ENCODE data around the gene LEMD3.
A peak's percentile ranks its signal among the peaks of the same experiment; 100 is the strongest.

LEMD3 gene

GRCh38 chr12:65169320-65170208 is at the start of gene LEMD3:
Gene LEMD3, plus strand, starts transcription at chr12:65169583. Its CDS starts 14 bp downstream, at chr12:65169597.
- peak; percentile 94 for DNase-seq

GRCh38 chr12:65121049-65121955 is 48.1 kb upstream of the LEMD3 start, which contains the start of gene WIF1:
Gene WIF1, minus strand, starts transcription at chr12:65121305. Its CDS starts 114 bp downstream, at chr12:65121191.
- peak; percentile 66 for DNase-seq

DNA sequence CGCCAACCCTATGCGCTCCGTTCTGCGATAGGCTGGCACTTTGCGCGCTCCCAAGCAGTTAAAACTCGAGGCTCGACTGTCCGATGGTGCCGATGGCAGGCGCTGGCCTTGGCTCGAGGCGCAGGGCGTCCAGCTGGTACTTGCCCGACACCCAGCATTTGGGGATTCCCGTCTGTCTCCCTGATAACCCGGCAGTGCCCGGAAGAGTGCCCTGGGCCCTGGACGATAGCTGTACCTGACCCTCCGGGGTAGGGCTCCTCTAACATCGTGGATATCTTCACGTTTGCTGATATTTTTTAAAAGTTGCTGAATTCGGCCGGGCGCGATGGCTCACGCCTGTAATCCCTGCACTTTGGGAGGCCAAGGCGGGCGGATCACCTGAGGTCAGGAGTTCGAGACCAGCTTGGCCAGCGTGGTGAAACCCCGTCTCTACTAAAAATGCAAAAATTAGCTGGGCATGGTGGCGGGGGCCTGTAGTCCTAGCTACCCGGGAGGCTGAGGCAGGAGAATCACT is 47.4 kb upstream of the LEMD3 start:
- no peak for DNase-seq

DNA sequence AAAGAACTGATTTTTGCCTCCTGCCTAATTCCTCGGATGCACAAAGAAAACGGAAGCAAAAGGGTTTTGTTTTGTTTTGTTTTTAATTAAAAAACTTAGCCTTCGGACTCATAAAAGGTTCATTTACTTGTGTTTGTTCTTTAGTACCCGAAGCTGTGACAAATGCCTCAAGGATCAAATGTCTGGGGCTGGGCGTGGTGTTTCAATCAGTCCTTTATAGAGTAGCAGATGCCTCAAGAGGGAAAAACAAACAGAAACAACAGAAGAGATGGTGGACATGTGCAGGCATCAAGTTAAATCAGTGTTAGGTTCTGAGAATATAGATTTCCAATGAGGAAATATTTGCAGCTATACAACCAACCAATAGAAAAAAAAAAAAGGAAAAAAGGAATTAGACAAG is 46.7 kb upstream of the LEMD3 start:
- DNase-seq, result no peak

- no peak for DNase-seq
Observed at GRCh38 chr12:65123435-65124063, 45.8 kb upstream of the LEMD3 start.

GRCh38 chr12:65125247-65125646 is 44.1 kb upstream of the LEMD3 start:
- no peak for DNase-seq

- DNase-seq, result no peak
Observed at GRCh38 chr12:65125975-65126374, 43.4 kb upstream of the LEMD3 start.

GRCh38 chr12:65126482-65126881 is 42.9 kb upstream of the LEMD3 start:
- no peak for DNase-seq

- no peak for DNase-seq
Observed at GRCh38 chr12:65133879-65134278, 35.5 kb upstream of the LEMD3 start.

DNA sequence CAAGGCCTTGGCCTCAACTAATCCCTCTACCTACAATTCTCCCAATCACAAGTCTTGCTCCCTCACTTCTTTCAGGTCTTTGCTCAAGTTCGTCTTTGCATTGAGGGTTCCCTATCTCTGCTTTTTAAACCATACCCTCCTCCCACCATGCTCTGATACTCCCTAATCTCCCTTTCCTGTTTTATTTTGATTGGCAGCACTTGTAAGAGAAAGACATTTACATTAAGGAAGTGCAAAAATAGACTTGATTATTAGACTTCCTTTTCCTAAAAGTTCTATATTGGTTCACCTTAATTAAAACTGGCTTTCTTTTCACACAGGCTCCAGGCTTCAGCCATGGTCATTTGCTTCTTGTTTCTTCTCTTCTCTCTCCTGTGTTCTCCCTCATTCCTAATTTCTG is 30.0 kb upstream of the LEMD3 start:
- no peak for DNase-seq

- DNase-seq, result no peak
Observed at GRCh38 chr12:65140738-65141137, 28.6 kb upstream of the LEMD3 start.

DNA sequence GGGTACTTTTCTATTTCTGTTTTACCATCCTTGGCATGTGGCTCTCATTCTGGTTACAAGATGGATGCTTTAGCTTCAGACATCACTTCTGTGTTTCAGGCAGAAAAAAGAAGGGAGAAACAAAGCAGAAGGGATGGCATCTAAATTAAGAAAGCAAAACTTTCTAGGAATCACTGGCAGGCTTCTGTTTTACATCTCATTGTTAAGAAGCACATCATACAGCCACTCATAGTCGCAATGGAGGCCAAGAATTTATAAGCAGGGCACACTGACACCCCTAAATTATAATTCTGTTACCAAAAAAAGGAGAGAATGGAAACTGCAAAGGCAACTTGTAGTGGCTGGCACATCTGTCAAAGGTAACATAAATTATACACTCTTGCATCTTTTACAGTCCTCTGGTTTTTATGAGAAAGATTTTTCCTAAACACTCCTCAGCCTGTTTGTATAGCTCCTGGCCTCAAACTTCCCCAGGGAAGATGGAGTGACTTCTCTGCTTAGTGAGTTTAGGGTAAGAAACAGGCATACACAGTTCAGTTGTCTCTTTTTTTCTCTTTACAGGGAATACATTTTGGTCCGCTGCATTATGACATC is 22.0 kb upstream of the LEMD3 start:
- no peak for DNase-seq

- DNase-seq, result no peak
Observed at GRCh38 chr12:65152012-65152411, 17.4 kb upstream of the LEMD3 start.

DNA sequence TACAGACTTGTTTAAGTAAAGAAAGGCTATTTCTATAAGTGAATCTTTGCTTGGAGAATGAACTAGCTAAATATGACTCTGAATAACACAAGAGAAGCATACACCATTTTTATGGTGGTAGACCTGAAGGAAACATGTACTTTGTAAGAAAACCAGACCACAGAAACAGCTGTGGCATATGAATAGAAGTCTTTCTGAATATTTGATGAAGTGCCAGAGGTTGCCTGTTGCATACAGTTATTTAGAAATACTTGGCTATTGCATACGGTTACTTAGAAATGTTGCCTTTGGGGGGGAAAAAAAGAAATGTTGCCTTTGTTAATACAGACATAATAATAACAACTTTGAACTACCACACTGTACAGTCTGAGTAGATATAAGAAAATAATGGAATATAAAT is 16.8 kb upstream of the LEMD3 start:
- DNase-seq, result no peak

DNA sequence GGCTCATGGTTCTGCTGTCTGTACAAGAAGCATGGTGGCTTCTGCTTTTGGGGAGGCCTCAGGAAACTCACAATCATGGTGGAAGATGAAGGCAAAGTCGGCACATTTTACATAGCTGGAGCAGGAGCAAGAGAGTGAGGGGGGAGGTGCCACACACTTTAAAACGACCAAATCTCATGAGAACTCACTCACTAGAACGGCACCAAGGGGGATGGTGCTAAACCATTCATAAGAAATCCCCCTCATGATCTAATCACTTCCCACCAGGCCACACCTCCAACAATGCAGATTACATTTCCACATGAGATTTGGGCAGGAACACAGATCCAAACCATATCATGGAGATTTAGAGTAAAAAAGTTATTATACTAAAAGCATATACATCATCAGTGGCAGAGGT is 13.6 kb upstream of the LEMD3 start:
- no peak for DNase-seq

DNA sequence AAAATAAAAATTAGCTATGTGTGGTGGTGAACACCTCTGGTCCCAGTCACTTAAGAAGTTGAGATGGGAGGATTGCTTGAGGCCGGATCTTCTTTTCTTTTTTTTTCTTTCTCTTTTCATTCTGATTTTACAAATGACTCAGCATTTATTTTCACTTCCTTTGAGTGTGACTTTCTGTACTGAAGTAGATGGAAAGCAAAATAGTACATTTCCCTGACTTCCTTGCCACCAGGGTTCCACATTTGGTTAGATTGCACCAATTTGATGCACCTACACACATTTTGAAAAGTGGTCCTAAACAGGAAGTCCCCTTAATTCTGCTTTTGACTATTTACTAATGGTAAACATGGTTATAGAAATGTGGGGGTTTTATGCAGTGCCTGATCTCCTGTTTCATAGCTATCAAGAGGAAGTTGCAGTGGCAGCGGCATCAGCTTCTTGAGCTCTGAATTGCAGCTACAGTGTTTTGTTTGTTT is 13.0 kb upstream of the LEMD3 start:
- DNase-seq, result no peak

DNA sequence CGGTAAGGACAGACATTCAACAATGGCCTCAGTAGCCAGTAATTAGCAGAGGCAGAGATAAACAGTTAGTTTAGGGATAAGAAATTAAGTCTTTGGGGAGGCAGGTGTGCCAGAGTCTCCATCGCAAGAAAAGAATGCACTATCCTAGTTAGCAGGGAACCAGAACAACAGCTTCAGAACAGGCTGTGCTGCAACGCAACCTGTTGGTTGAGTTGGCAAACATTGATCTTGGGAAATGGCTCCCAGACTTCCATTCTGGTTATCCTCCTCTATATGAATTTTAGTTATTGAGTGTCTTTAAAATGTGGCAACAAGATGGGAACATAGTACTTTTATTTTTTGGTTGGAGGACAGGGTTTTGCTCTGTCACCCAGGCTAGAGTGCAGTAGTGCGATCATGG is 12.3 kb upstream of the LEMD3 start:
- DNase-seq, result no peak

GRCh38 chr12:65162609-65163008 is 6.8 kb upstream of the LEMD3 start:
- DNase-seq, result no peak

DNA sequence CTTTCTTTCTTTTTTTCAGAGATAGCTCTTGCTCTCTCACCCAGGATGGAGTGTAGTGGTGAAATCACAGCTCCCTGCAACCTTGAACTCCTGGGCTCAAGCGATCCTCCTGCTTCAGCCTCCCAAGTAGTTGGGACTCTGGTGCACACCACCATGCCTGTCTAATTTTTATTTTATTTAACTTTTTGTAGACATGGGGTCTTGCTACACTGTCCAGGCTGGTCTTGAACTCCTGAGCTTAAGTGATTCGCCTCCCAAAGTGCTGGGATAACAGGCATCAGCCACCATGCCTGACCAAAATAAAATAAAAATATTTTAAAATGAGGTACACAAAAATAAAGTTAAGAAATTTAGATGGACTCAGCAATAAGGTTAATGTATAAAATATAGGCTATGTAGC is 5.1 kb upstream of the LEMD3 start:
- DNase-seq, result no peak

- no peak for DNase-seq
Observed at GRCh38 chr12:65164774-65165173, 4.6 kb upstream of the LEMD3 start.

- DNase-seq, result no peak
Observed at GRCh38 chr12:65168681-65169319, 583 bp upstream of the LEMD3 start.

Measured in activated CD8-positive, alpha-beta memory T cell treated with anti-CD3 and anti-CD28 coated beads for 24 hours (primary cell).